Raji (cell line): ENCODE measurements around the gene CDH4.

ENCODE experiments used
- POLR2A ChIP-seq: IDR thresholded peaks from 2 replicates; pipeline ENCODE4 v1.6.1; 2011; ENCODE audit warnings: low read depth, low read length, control low read depth; ENCODE audit not compliant: insufficient read depth

CDH4 gene

DNA sequence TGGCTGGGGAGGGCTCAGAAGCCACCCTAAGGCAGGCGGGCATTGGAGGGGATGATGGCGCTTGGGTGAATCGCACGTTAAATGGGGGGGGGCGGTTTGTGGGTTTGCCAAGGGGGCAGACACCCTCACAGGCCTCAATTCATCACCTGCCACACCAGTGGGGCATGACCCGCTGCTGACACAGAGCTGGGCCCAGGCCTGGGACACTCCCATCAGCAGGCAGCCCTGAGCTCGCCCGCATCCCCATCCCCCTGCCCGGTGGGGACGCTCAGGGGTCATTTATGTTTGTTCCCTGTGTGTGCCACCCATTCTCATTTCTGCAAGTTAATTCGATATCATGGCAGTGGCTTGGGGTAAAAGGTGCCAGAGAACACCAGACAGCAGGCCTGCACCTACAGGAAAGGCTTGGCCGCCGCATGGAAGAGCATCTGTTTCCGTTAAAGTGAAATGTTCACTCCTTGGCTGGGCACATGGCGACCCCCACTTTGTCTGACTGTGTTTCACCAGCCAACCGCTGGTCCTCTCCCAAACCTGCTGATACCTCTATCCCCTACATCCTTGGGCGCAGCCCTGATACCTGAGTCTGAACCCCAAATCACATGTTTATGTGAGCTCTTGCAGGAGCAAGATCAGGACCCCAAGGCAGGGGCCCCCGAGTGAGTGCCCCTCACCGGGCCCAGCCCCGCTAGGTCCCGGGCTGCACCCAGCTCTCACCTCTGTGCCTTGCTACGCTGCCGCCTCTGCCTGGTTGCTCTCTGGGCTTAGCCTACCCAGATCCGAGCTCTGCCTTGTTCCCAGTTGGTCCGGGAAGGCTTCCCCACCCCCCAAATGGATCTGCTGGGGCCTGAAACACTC is 564.8 kb downstream of the CDH4 start:
- TF ChIP-seq POLR2A, result no peak

DNA sequence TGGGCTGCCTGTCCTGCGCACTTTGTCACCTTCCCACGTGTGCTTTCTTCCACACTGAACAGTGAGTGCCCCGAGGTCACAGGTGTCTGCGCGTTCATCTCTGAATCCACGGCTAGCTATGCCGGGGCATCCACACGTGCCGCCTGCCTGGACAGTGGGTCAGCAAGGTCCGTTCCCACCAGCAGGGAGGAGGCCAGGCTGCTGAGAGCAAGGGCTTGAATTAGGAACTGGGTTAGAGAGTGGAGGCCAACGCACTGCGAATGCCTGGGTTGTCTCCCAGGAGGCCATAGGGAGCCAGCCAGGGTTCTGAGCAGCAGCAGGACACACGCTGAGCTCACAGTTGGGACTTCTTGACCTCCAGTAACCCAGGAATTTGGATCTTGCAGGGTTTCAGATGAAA is 565.5 kb downstream of the CDH4 start:
- no peak for TF ChIP-seq POLR2A

GRCh38 chr20:61818746-61819573 is 566.9 kb downstream of the CDH4 start:
- no peak for TF ChIP-seq POLR2A

- TF ChIP-seq POLR2A, result no peak
Measured at GRCh38 chr20:61819574-61819846, 567.4 kb downstream of the CDH4 start.

DNA sequence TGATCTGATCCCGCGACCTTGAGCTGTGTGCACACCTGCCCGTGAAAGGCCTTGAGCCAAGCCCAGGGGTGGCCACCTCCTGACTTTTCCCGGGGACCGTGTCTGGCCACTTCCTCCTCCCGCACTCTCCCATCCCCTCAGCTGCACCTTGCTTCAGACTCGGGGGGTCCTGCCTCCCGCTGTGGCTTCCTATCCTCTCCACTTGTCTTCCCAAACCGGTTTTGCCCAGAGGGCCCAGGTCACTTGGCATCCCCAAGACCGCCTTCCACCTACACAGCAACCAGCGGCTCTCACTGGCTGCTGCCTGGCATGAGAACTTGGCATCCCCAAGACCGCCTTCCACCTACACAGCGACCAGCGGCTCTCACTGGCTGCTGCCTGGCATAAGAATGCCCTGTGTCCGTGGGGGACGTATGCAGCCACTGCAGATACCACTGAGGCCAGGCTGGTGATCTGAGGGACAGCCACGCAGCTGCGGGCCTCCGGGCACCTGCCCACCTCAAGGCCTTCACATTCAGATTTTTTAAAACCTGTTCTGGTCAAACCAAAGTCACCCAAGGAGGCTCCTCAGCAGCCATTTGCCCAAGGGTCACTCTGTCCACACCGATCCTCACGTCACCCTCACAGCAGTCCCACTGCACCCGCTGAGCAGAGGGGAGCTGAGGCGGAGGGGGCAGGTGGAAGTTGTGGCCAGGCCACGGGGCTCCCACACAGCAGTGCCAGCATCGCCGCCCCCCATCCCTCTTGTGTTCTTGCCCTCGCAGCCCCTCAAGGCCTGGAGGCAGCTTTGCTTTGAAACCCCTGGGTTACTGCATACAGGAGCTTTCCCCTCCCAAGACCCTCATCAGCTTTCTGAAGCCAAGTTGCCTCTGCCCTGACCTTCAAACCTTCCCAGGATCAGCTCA is 568.1 kb downstream of the CDH4 start:
- no peak for TF ChIP-seq POLR2A

DNA sequence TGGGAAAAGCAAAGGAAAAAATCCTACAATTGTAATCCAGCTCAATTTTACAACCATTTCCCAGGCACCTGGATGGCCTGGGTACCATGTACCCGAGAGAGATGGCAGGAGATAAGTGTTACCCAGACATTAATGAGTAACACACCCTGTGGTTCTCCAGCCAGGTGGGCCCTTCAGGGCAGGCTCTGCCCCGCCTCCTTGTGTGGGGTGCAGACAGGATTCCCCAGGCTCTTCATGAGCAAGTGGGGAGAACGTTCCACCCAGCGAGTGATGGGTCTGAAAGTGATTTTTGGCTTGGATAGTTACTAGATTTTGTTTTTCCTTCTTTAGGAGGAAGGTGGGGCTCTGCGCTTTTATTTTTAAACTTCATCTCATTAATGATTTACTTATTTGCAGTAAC is 569.7 kb downstream of the CDH4 start:
- TF ChIP-seq POLR2A, result no peak

GRCh38 chr20:61822396-61822795 is 570.3 kb downstream of the CDH4 start:
- no peak for TF ChIP-seq POLR2A

DNA sequence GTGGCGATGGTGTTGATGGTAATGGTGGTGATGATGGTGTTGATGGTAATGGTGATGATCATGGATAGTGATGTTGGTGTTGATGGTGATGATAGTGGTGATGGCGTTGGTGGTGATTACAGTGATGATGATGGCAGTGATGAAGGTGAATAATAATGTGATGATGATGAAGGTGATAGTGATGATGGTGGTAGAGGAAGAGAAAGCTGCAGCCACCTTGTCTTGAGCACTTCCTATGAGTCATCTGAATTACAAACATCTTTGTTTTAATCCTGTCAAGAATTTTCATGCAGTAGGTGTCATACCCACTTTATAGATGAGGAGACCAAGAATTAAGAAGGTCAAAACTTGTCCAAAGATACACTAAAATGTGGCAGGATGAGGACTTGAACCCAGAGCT is 571.2 kb downstream of the CDH4 start:
- no peak for TF ChIP-seq POLR2A

- TF ChIP-seq POLR2A, result no peak
Measured at GRCh38 chr20:61828891-61829290, 576.8 kb downstream of the CDH4 start.

DNA sequence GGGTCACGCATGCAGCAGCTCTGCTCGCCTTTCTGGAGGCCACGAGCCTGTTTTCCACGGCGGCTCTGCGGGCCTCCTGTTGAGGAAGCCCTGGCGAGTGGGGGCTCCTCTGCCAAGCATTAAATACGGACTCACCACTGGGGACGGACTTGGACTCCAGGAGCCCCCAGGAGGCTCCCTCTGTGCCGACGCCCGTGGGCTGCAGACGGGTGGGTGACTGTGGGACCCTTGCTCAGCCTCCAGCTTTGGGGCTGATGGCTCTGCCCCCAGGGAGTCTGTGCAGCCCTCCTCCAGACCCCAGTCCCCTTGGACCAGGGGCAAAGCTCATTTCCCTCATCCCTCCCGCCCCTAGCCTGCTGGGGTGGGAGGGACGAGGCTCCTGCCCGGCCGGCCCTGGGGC is 577.5 kb downstream of the CDH4 start:
- TF ChIP-seq POLR2A, result no peak

- TF ChIP-seq POLR2A, result no peak
Measured at GRCh38 chr20:61830241-61830930, 578.3 kb downstream of the CDH4 start.

- no peak for TF ChIP-seq POLR2A
Measured at GRCh38 chr20:61830991-61831390, 578.9 kb downstream of the CDH4 start.

GRCh38 chr20:61832181-61832580 is 580.1 kb downstream of the CDH4 start:
- TF ChIP-seq POLR2A, result no peak

DNA sequence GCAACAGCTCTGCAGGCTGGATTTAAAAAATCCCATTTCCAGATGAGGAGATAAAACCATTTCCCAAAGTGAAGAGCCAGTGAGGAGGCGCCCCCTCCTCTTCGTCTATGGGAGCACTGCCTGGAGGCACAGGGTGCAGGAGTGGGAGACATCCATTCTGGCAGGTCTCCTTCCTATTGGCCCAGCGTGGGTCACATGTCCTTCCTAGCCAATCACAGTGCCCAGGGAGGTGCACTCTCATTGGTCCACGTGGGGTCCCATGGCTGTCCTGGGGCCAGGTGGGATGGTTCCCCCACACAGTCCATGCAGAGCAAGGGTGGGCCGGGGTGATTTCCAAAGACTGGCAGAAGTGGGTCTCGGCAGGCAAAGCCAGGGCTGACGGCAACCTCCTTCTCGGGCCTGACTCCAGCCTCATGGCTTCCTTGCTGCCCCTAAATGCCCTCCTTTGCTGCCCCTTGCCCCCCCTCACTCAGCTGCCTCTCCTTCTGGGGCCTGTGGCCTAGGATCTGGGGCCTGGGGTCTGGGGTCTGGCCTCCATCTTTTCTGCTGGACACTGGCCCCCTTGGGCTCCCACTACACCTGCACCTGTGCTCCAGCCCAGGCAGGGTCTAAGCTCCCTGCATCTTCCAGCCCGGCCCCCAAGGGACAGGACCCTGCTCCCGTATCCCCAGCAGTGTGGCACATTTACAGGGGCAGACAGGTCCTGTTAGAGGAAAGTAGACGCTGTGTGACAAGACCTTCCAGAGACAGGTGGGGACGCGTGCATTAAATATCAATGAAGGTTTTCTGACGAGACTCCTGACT is 581.9 kb downstream of the CDH4 start:
- TF ChIP-seq POLR2A, result no peak

DNA sequence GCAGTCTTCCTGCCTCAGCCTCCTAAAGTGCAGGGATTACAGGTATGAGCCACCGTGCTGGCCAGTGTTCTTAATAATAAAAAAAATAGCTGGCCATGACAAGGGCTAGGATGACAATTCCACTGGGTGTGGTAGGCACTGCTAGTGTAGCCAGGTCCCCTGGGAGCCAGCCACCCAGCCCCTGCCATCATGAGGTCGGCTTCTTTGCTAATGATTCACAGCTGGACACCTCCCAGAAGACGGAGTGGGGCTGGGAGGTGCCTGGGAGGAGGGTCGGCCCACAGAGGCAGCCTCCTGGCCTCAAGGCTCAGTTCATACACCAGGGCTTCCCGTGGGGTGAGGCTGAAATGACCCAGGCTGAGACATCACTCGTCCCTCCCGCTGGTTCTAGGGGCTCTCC is 583.2 kb downstream of the CDH4 start:
- TF ChIP-seq POLR2A, result no peak
